PC-3 (cell line): ENCODE results near the gene ZNF593OS. TPM values are rescaled to one million over a fixed set of nuclear protein-coding genes. Genes with fewer than 3 reads are reported as not detected.

Source experiments
- ATAC-seq: fragments of 200-7000 bp; cut with Tn5 transposase; 2 replicates; pipeline ENCODE4 v1.9.1; 2020; ENCODE audit warnings: mild to moderate bottlenecking, moderate library complexity
- BruUV-seq: library from RNA; stranded (reverse); fragments of 400-500 nt; replicated peaks from 2 replicates; lab custom pipeline; 2021; lab: Mats Ljungman, UMichigan
- CTCF ChIA-PET: fragments of 300-600 bp; sonication (Branson Sonifier 250); formaldehyde crosslinking; loops from one replicate; lab custom pipeline; 2022; ENCODE audit warnings: antibody characterized with exemption; lab: Charles Lee
- POLR2A ChIA-PET: fragments of 300-600 bp; sonication (Branson Sonifier 250); formaldehyde crosslinking; loops from one replicate; lab custom pipeline; 2022; ENCODE audit warnings: antibody characterized with exemption; ENCODE audit not compliant: unreplicated experiment; lab: Charles Lee
- DNase-seq: peaks from one replicate; pipeline ENCODE4 v3.0.0-alpha.2; 2015
- H2AFZ ChIP-seq: fragments of 300-600 bp; sonication (generic); 2 replicates; pipeline ENCODE4 v1.6.0; 2016; ENCODE audit warnings: antibody characterized with exemption, low read length
- H3F3A ChIP-seq: fragments of 300-600 bp; sonication (generic); one replicate; pipeline ENCODE4 v1.6.0; 2017; ENCODE audit warnings: antibody characterized with exemption, low read length, control low read depth, mild to moderate bottlenecking; ENCODE audit not compliant: unreplicated experiment
- H3K27ac ChIP-seq: fragments of 300-600 bp; sonication (generic); 2 replicates; pipeline ENCODE4 v1.5.1; 2016; ENCODE audit warnings: mild to moderate bottlenecking, low read length
- H3K27me3 ChIP-seq: fragments of 300-600 bp; sonication (generic); 2 replicates; pipeline ENCODE4 v1.6.1; 2016; ENCODE audit warnings: low read length, mixed read lengths
- H3K36me3 ChIP-seq: fragments of 300-600 bp; sonication (generic); 2 replicates; pipeline ENCODE4 v1.6.1; 2016; ENCODE audit warnings: low read depth, mixed run types, low read length, mixed read lengths
- H3K4me1 ChIP-seq: fragments of 300-600 bp; sonication (generic); 2 replicates; pipeline ENCODE4 v1.5.1; 2016; ENCODE audit warnings: low read length; ENCODE audit not compliant: insufficient read depth
- H3K4me2 ChIP-seq: fragments of 300-600 bp; sonication (generic); 2 replicates; pipeline ENCODE4 v1.6.0; 2016; ENCODE audit warnings: low read length
- H3K4me3 ChIP-seq: fragments of 300-600 bp; sonication (generic); 2 replicates; pipeline ENCODE4 v1.5.1; 2016; ENCODE audit warnings: mild to moderate bottlenecking, low read length, mixed read lengths
- H3K79me2 ChIP-seq: fragments of 300-600 bp; sonication (generic); 2 replicates; pipeline ENCODE4 v1.6.1; 2017; ENCODE audit warnings: low read length, mixed read lengths
- H3K9ac ChIP-seq: fragments of 300-600 bp; sonication (generic); 2 replicates; pipeline ENCODE4 v1.6.0; 2016; ENCODE audit warnings: mild to moderate bottlenecking, low read length
- H3K9me2 ChIP-seq: fragments of 300-600 bp; sonication (generic); replicated peaks from 2 replicates; pipeline ENCODE4 v1.6.1; 2016; ENCODE audit warnings: mixed run types, low read length, mixed read lengths
- H3K9me3 ChIP-seq: fragments of 300-600 bp; sonication (generic); 2 replicates; pipeline ENCODE4 v1.6.1; 2016; ENCODE audit warnings: low read length, mixed read lengths
- H4K20me1 ChIP-seq: fragments of 300-600 bp; sonication (generic); 2 replicates; pipeline ENCODE4 v1.6.1; 2016; ENCODE audit warnings: low read length, mixed read lengths
- CTCF ChIP-seq: fragments of 300-600 bp; sonication (generic); conservative IDR thresholded peaks from 2 replicates; pipeline ENCODE4 v1.5.1; 2017; ENCODE audit warnings: antibody characterized with exemption, low read depth, mild to moderate bottlenecking, low read length
- EZH2 ChIP-seq: fragments of 300-600 bp; sonication (generic); IDR thresholded peaks from one replicate; pipeline ENCODE4 v1.6.1; 2017; ENCODE audit warnings: antibody characterized with exemption, mild to moderate bottlenecking, low read length; ENCODE audit not compliant: unreplicated experiment
- EZH2phosphoT487 ChIP-seq: fragments of 300-600 bp; sonication (generic); IDR thresholded peaks from 2 replicates; pipeline ENCODE4 v1.6.1; 2018; ENCODE audit warnings: mild to moderate bottlenecking, antibody characterized with exemption, low read length, borderline replicate concordance
- intact Hi-C: fragments of 100-400 bp; cut with micrococcal nuclease; formaldehyde crosslinking; loops from 2 replicates; pipeline ENCODE4 v1.9.0; 2023
- total RNA-seq: library from RNA; depleted of rRNA; stranded (reverse); fragments of >200 nt; gene quantifications from 2 replicates; pipeline ENCODE4 v1.2.3, GENCODE V29; 2014

ZNF593OS gene
- total RNA-seq, 1 experiment from 2014 or later, result not detected

- ATAC-seq, result no peak
Observed at GRCh38 chr1:26132128-26132833, 39.4 kb downstream of the ZNF593OS start.

GRCh38 chr1:26130695-26131094, 40.9 kb downstream of the ZNF593OS start:
- Histone ChIP-seq H3K36me3 (no peaks in the 10 kb centered on the region), H3K4me1 (peaks cover 23% of the 10 kb centered on the region), H2AFZ (no peak overlapping the region), H3K4me3 (no peak overlapping the region), H3K9me2 (no peaks in the 10 kb centered on the region), H3K79me2 (peaks cover 3% of the 10 kb centered on the region), H3F3A (peaks cover 4% of the 10 kb centered on the region), H3K9ac (no peak overlapping the region), H3K9me3 (no peaks in the 10 kb centered on the region), H3K4me2 (no peak overlapping the region), H3K27me3 (no peaks in the 10 kb centered on the region), H3K27ac (no peak overlapping the region), H4K20me1 (no peaks in the 10 kb centered on the region)
- TF ChIP-seq CTCF (no peak), EZH2phosphoT487 (no peak), EZH2 (no peak)
- BruUV-seq, result no TSS peak
- CTCF ChIA-PET, result no interaction called here
- POLR2A ChIA-PET, result no interaction called here
- ATAC-seq (no peak), DNase-seq (no peak)
- intact Hi-C loops, result no loop called here

More at GRCh38 chr1:26132128-26132833, 39.4 kb downstream of the ZNF593OS start:
- H3K9ac ChIP-seq, result no peak overlapping the region
- no peaks in the 10 kb centered on the region for H3K36me3 ChIP-seq
- intact Hi-C loops, result no loop called here
- ChIA-PET CTCF (no interaction called here), POLR2A (no interaction called here)
- H4K20me1 ChIP-seq, result no peaks in the 10 kb centered on the region
- no peak overlapping the region for H2AFZ ChIP-seq
- H3F3A ChIP-seq, result peaks cover under 1% of the 10 kb centered on the region
- H3K4me3 ChIP-seq, result no peak overlapping the region
- H3K9me2 ChIP-seq, result no peaks in the 10 kb centered on the region
- no peaks in the 10 kb centered on the region for H3K9me3 ChIP-seq
- BruUV-seq, result no TSS peak
- H3K27me3 ChIP-seq, result no peaks in the 10 kb centered on the region
- no peaks in the 10 kb centered on the region for H3K79me2 ChIP-seq
- peaks cover 9% of the 10 kb centered on the region for H3K4me1 ChIP-seq
- peak; percentile 35 for DNase-seq
- TF ChIP-seq EZH2 (no peak), EZH2phosphoT487 (no peak), CTCF (no peak)
- H3K27ac ChIP-seq, result no peak overlapping the region
- no peak overlapping the region for H3K4me2 ChIP-seq

- Histone ChIP-seq H3K36me3 (no peaks in the 10 kb centered on the region), H3K9me2 (no peaks in the 10 kb centered on the region), H3K9me3 (no peaks in the 10 kb centered on the region), H3K4me2 (no peak overlapping the region), H3K27me3 (no peaks in the 10 kb centered on the region), H3F3A (peaks cover 4% of the 10 kb centered on the region), H3K4me3 (no peak overlapping the region), H4K20me1 (no peaks in the 10 kb centered on the region), H3K4me1 (peaks cover 32% of the 10 kb centered on the region), H2AFZ (no peak overlapping the region), H3K9ac (no peak overlapping the region), H3K79me2 (peaks cover 12% of the 10 kb centered on the region), H3K27ac (no peak overlapping the region)
- intact Hi-C loops, result no loop called here
- ChIA-PET CTCF (no interaction called here), POLR2A (no interaction called here)
- BruUV-seq, result no TSS peak
- TF ChIP-seq EZH2, result no peak
- TF ChIP-seq EZH2phosphoT487, result no peak
- TF ChIP-seq CTCF, result no peak
- no peak for ATAC-seq
- no peak for DNase-seq
Observed at GRCh38 chr1:26129778-26130177, 41.9 kb downstream of the ZNF593OS start.
